Activated CD4-positive, alpha-beta memory T cell treated with anti-CD3 and anti-CD28 coated beads for 36 hours (primary cell): Measurements from ENCODE around the gene EIF5AL1. TPM values are rescaled to one million over a fixed set of nuclear protein-coding genes. Genes with fewer than 3 reads are reported as not detected.
"Not testable (repeated sequence)": the region's sequence is repeated elsewhere in the genome, so short reads cannot be mapped to it uniquely, and the experiment has no call there.

Experiments
- CTCF ChIA-PET: fragments of 350-600 bp; sonication (Branson Sonifier 250); formaldehyde crosslinking; loops from one replicate; lab custom pipeline; 2021; ENCODE audit warnings: antibody characterized with exemption, inconsistent platforms; lab: Charles Lee
- POLR2A ChIA-PET: fragments of 350-600 bp; sonication (Branson Sonifier 250); formaldehyde crosslinking; loops from one replicate; lab custom pipeline; 2021; ENCODE audit warnings: antibody characterized with exemption; lab: Charles Lee
- DNase-seq: peaks from one replicate; pipeline ENCODE4 v3.0.0-alpha.2; 2020
- H3K27ac Mint-ChIP-seq: one replicate; pipeline ENCODE4 v1.8.0; 2021; ENCODE audit warnings: mixed read lengths
- H3K27me3 Mint-ChIP-seq: one replicate; pipeline ENCODE4 v1.8.0; 2021; ENCODE audit warnings: mixed read lengths
- H3K36me3 Mint-ChIP-seq: one replicate; pipeline ENCODE4 v1.8.0; 2021; ENCODE audit warnings: mixed read lengths
- H3K4me1 Mint-ChIP-seq: one replicate; pipeline ENCODE4 v1.8.0; 2021; ENCODE audit warnings: low read depth, mixed read lengths
- H3K4me3 Mint-ChIP-seq: one replicate; pipeline ENCODE4 v1.8.0; 2021; ENCODE audit warnings: mild to moderate bottlenecking, mixed read lengths
- H3K9me3 Mint-ChIP-seq: one replicate; pipeline ENCODE4 v1.8.0; 2021; ENCODE audit warnings: mixed read lengths
- intact Hi-C: fragments of 100-400 bp; cut with micrococcal nuclease; formaldehyde crosslinking; loops from one replicate; pipeline ENCODE4 v1.15.1; 2023
- total RNA-seq, 2 experiments: library from RNA; stranded (reverse); gene quantifications; one replicate each; pipeline ENCODE4 v1.2.3, GENCODE V29; 2021

The EIF5AL1 gene
- total RNA-seq, 2 experiments from 2014 or later: 2.4 to 3.2 TPM

GRCh38 chr10:79547973-79548372 lies 35.6 kb downstream of the EIF5AL1 start:
- H3K9me3 Mint-ChIP-seq: no peaks in the 10 kb centered on the region
- CTCF ChIA-PET: no interaction called here
- peak; percentile 22 for DNase-seq
- intact Hi-C loops: no loop called here
- peaks cover 6% of the 10 kb centered on the region for H3K4me1 Mint-ChIP-seq
- POLR2A ChIA-PET: no interaction called here
- no peak overlapping the region for H3K4me3 Mint-ChIP-seq
- peak overlapping the region; percentile 5 for H3K27ac Mint-ChIP-seq
- no peaks in the 10 kb centered on the region for H3K36me3 Mint-ChIP-seq
- no peaks in the 10 kb centered on the region for H3K27me3 Mint-ChIP-seq

GRCh38 chr10:79552143-79552542 lies 39.8 kb downstream of the EIF5AL1 start:
- Mint-ChIP-seq H3K4me3 (no peak overlapping the region), H3K4me1 (peaks cover 6% of the 10 kb centered on the region), H3K36me3 (no peaks in the 10 kb centered on the region), H3K27ac (no peak overlapping the region), H3K27me3 (no peaks in the 10 kb centered on the region), H3K9me3 (no peaks in the 10 kb centered on the region)
- POLR2A ChIA-PET: no interaction called here
- intact Hi-C loops: no loop called here
- CTCF ChIA-PET: interaction anchor here (1.2 kb wide), 1 partner anchor 15 kb away, joined by 4 read pairs; no protein-coding TSS in a partner anchor
- no peak for DNase-seq

- H3K27me3 Mint-ChIP-seq: no peaks in the 10 kb centered on the region
- DNase-seq: no peak
- H3K4me1 Mint-ChIP-seq: no peaks in the 10 kb centered on the region
- intact Hi-C loops: no loop called here
- H3K36me3 Mint-ChIP-seq: no peaks in the 10 kb centered on the region
- H3K9me3 Mint-ChIP-seq: no peaks in the 10 kb centered on the region
- H3K27ac Mint-ChIP-seq: no peak overlapping the region
- POLR2A ChIA-PET: no interaction called here
- CTCF ChIA-PET: no interaction called here
- H3K4me3 Mint-ChIP-seq: no peak overlapping the region
Observed at GRCh38 chr10:79555354-79556309, 43.3 kb downstream of the EIF5AL1 start.

- H3K27me3 Mint-ChIP-seq, H3K27ac Mint-ChIP-seq, intact Hi-C loops, H3K4me3 Mint-ChIP-seq, POLR2A ChIA-PET, H3K4me1 Mint-ChIP-seq, DNase-seq, CTCF ChIA-PET, H3K9me3 Mint-ChIP-seq, H3K36me3 Mint-ChIP-seq: not testable (repeated sequence)
Observed at GRCh38 chr10:79556961-79557360, 44.6 kb downstream of the EIF5AL1 start.

- intact Hi-C loops: no loop called here
Observed at GRCh38 chr10:79559726-79560125, 47.4 kb downstream of the EIF5AL1 start.

GRCh38 chr10:79560160-79560709 lies 47.9 kb downstream of the EIF5AL1 start, which contains the start of gene SFTPA2:
TSS of gene SFTPA2 (minus strand) at chr10:79560407. CDS start at chr10:79559483, 924 bp downstream.
- H3K36me3 Mint-ChIP-seq: no peaks in the 10 kb centered on the region
- DNase-seq: no peak
- H3K4me3 Mint-ChIP-seq: no peak within 1 kb of the TSS
- ChIA-PET CTCF (interaction anchor here (1.7 kb wide), 1 partner anchor 22 kb away, joined by 4 read pairs; no protein-coding TSS in a partner anchor), POLR2A (no interaction called here)
- no peak within 1 kb of the TSS for H3K27ac Mint-ChIP-seq
- peaks cover 4% of the 10 kb centered on the region for H3K4me1 Mint-ChIP-seq
- H3K9me3 Mint-ChIP-seq: no peaks in the 10 kb centered on the region
- intact Hi-C loops: no loop called here
- H3K27me3 Mint-ChIP-seq: peaks cover 4% of the 10 kb centered on the region

More at GRCh38 chr10:79559726-79560125, 47.4 kb downstream of the EIF5AL1 start:
- Mint-ChIP-seq H3K27me3 (peaks cover 4% of the 10 kb centered on the region), H3K4me3 (no peak overlapping the region), H3K36me3 (no peaks in the 10 kb centered on the region), H3K9me3 (no peaks in the 10 kb centered on the region), H3K4me1 (peaks cover 4% of the 10 kb centered on the region), H3K27ac (no peak overlapping the region)
- CTCF ChIA-PET: interaction anchor here (1.7 kb wide), 1 partner anchor 22 kb away, joined by 4 read pairs; no protein-coding TSS in a partner anchor
- POLR2A ChIA-PET: no interaction called here
- DNase-seq: no peak

GRCh38 chr10:79561257-79561656 lies 48.9 kb downstream of the EIF5AL1 start:
- DNase-seq: no peak
- Mint-ChIP-seq H3K27ac (no peak overlapping the region), H3K4me1 (peaks cover 4% of the 10 kb centered on the region), H3K9me3 (no peaks in the 10 kb centered on the region), H3K36me3 (no peaks in the 10 kb centered on the region), H3K27me3 (peaks cover 4% of the 10 kb centered on the region), H3K4me3 (no peak overlapping the region)
- ChIA-PET POLR2A (no interaction called here), CTCF (interaction anchor here (1.6 to 1.7 kb wide), 2 partner anchors 23 to 47 kb away, joined by 4 to 5 read pairs; no protein-coding TSS in a partner anchor)
- intact Hi-C loops: no loop called here

- H3K36me3 Mint-ChIP-seq: no peaks in the 10 kb centered on the region
- no peaks in the 10 kb centered on the region for H3K9me3 Mint-ChIP-seq
- peak; percentile 77 for DNase-seq
- no peak overlapping the region for H3K27ac Mint-ChIP-seq
- ChIA-PET CTCF (interaction anchor here (0.6 to 2.4 kb wide), 7 partner anchors 8 to 486 kb away, joined by 3 to 7 read pairs (median 4); no protein-coding TSS in a partner anchor), POLR2A (no interaction called here)
- intact Hi-C loops: loop anchor here (1.0 kb wide), 2 partner anchors 47 to 367 kb away; no protein-coding TSS in a partner anchor
- peaks cover 4% of the 10 kb centered on the region for H3K4me1 Mint-ChIP-seq
- H3K4me3 Mint-ChIP-seq: no peak overlapping the region
- peaks cover 8% of the 10 kb centered on the region for H3K27me3 Mint-ChIP-seq
Observed at GRCh38 chr10:79562135-79562756, 49.9 kb downstream of the EIF5AL1 start.

GRCh38 chr10:79563426-79563825 lies 51.1 kb downstream of the EIF5AL1 start:
- intact Hi-C loops: no loop called here
- H3K4me1 Mint-ChIP-seq: peaks cover 4% of the 10 kb centered on the region
- no peaks in the 10 kb centered on the region for H3K36me3 Mint-ChIP-seq
- H3K27ac Mint-ChIP-seq: no peak overlapping the region
- H3K27me3 Mint-ChIP-seq: peaks cover 11% of the 10 kb centered on the region
- DNase-seq: no peak
- POLR2A ChIA-PET: no interaction called here
- CTCF ChIA-PET: interaction anchor here (1.3 to 2.4 kb wide), 4 partner anchors 10 to 483 kb away, joined by 3 to 7 read pairs (median 4); no protein-coding TSS in a partner anchor
- H3K9me3 Mint-ChIP-seq: no peaks in the 10 kb centered on the region
- H3K4me3 Mint-ChIP-seq: no peak overlapping the region
